Ovary (tissue), 9 donors: ENCODE measurements around the gene NCOR1. TPM values are rescaled to one million over a fixed set of nuclear protein-coding genes. Genes with fewer than 3 reads are reported as not detected.

Experiments
- DNase-seq, 5 donors: peaks; one replicate each; pipeline ENCODE4 v3.0.0-alpha.2; 2019 to 2020
- H3K27ac ChIP-seq, 2 donors: fragments of 200-600 bp; one replicate each; pipeline versions ENCODE4 v1.5.1 to v1.8.0; 2019 to 2022
- H3K27me3 ChIP-seq: fragments of 200-600 bp; one replicate; pipeline ENCODE4 v1.8.0; 2022
- H3K36me3 ChIP-seq: fragments of 200-600 bp; sonication (generic); one replicate; pipeline ENCODE4 v1.5.1; 2019
- H3K4me1 ChIP-seq: one replicate; pipeline ENCODE4 v1.8.1; 2013; ENCODE audit warnings: mild to moderate bottlenecking, moderate library complexity; ENCODE audit not compliant: insufficient read depth
- H3K4me3 ChIP-seq: fragments of 200-600 bp; sonication (generic); one replicate; pipeline ENCODE4 v1.5.1; 2017
- H3K9me3 ChIP-seq, 2 donors: fragments of 200-600 bp in 1 of 2; sonication (generic) in 1 of 2; one replicate each; pipeline versions ENCODE4 v1.5.1 to v1.8.1; 2013 to 2019; ENCODE audit warnings: mild to moderate bottlenecking in 1 of 2, moderate library complexity in 1 of 2
- EP300 ChIP-seq: sonication (generic); formaldehyde crosslinking; IDR thresholded peaks from one replicate; pipeline ENCODE4 v1.6.1; 2017; ENCODE audit warnings: antibody characterized with exemption
- POLR2A ChIP-seq: fragments of 450-650 bp; IDR thresholded peaks from one replicate; pipeline ENCODE4 v1.6.1; 2017; ENCODE audit warnings: antibody characterized with exemption, mild to moderate bottlenecking, moderate library complexity
- WGBS, 3 donors: extraction: QIAGEN DNeasy Blood & Tissue Kit in 1 of 3; methylation state at CpG; one replicate each; pipeline versions ENCODE4 v1.1.5 to v1.1.7; 2013 to 2017; 5-methylcytosine and 5-hydroxymethylcytosine counted together
- intact Hi-C, 4 donors: fragments of 100-400 bp; cut with DNase I; formaldehyde crosslinking; loops; one replicate each; pipeline versions ENCODE4 v1.11.0 to v1.15.1; 2022 to 2023
- polyA plus RNA-seq, 2 donors: library from polyadenylated mRNA; stranded (reverse); fragments of 200-250 nt in 1 of 2; fragments of 350-450 nt in 1 of 2; fragmentation: Illumina TruSeq in 1 of 2; extraction: RNeasy Lipid Tissue Mini Kit (QIAGEN cat#74804) in 1 of 2; gene quantifications; one replicate each; pipeline ENCODE4 v1.2.3, GENCODE V29; 2013 to 2014
- total RNA-seq, 7 donors: library from RNA; depleted of rRNA in 2 of 7; stranded (reverse); fragments of >200 nt in 2 of 7; fragmentation: NEBNext Ultra II Directional in 3 of 7; extraction: Animal tissue kit (Norgen Biotek cat#: 25700) in 3 of 7; gene quantifications; one replicate each; pipeline versions ENCODE4 v1.1.0 to v1.2.4, GENCODE V29; 2016 to 2023
- TF ChIP-seq, protein P1 (sequence below), 3 donors: fragments of 450-650 bp in 2 of 3; fragments of 200-600 bp in 1 of 3; IDR thresholded peaks; one replicate each; pipeline versions ENCODE4 v1.5.1 to v1.8.0; 2016 to 2022; ENCODE audit warnings: antibody characterized with exemption in 3 of 3, mild to moderate bottlenecking in 1 of 3
- donor health status: DM: no; HTN: no; CAD: no; lungs with moderate emphysema.
- donor health status: DM: no; HTN: no; CAD: no.
- donor health status: Bipolar disorder and iron deficiency.
- donor health status: DM: yes; HTN: yes; CAD: no.
- donor health status: DM: no; HTN: no; CAD: no.
- donor health status: DM: yes; HTN: yes; CAD: no.

NCOR1 gene
- total and polyA plus RNA-seq, 9 donors = 32.4 to 142 (median 110) TPM

GRCh38 chr17:16135461-16135860 is 79.9 kb downstream of the NCOR1 start:
- intact Hi-C loops = no loop called here
- WGBS, 3 donors = 91 to 94% (median 94%) methylated on average over 5 of the region's 5 CpGs
- no peak overlapping the region for H3K27ac ChIP-seq
- H3K4me1 ChIP-seq = peaks cover 4% of the 10 kb centered on the region
- no peaks in the 10 kb centered on the region for H3K9me3 ChIP-seq
- no peak overlapping the region for H3K4me3 ChIP-seq
- DNase-seq = no peak
- TF ChIP-seq POLR2A (no peak), EP300 (no peak)
- TF ChIP-seq, protein P1, sequence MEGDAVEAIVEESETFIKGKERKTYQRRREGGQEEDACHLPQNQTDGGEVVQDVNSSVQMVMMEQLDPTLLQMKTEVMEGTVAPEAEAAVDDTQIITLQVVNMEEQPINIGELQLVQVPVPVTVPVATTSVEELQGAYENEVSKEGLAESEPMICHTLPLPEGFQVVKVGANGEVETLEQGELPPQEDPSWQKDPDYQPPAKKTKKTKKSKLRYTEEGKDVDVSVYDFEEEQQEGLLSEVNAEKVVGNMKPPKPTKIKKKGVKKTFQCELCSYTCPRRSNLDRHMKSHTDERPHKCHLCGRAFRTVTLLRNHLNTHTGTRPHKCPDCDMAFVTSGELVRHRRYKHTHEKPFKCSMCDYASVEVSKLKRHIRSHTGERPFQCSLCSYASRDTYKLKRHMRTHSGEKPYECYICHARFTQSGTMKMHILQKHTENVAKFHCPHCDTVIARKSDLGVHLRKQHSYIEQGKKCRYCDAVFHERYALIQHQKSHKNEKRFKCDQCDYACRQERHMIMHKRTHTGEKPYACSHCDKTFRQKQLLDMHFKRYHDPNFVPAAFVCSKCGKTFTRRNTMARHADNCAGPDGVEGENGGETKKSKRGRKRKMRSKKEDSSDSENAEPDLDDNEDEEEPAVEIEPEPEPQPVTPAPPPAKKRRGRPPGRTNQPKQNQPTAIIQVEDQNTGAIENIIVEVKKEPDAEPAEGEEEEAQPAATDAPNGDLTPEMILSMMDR (IDR thresholded peaks at IDR 0.05) = no peak
- no peaks in the 10 kb centered on the region for H3K27me3 ChIP-seq
- no peaks in the 10 kb centered on the region for H3K36me3 ChIP-seq

DNA sequence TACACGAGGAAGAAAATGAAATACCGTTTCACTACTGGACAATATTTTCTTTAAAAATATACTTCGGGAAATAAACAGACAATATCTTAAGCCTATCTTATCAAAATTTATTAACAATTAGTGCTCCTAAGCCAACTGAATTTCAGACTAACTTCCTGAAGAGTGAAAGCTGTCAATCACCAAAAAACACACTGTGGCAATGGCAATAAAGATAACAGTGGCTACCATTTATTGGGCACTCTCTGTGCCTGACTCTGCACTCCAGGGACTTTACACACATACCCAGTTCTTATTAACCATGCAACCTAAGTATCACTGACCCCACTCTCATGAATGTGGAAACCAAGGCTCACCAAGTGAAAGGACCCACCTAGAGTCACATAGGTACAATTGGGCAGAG is 83.7 kb downstream of the NCOR1 start:
- no peak for DNase-seq
- H3K27ac ChIP-seq = no peak overlapping the region
- TF ChIP-seq, protein P1 (IDR thresholded peaks at IDR 0.05) = no peak
- TF ChIP-seq EP300 (no peak), POLR2A (no peak)
- H3K36me3 ChIP-seq = no peaks in the 10 kb centered on the region
- H3K9me3 ChIP-seq = no peaks in the 10 kb centered on the region
- intact Hi-C loops = no loop called here
- no peaks in the 10 kb centered on the region for H3K27me3 ChIP-seq
- no peak overlapping the region for H3K4me3 ChIP-seq
- peaks cover 6% of the 10 kb centered on the region for H3K4me1 ChIP-seq
- WGBS, 3 donors = 66 to 88% (median 71%) methylated on average over 3 of the region's 3 CpGs

- Histone ChIP-seq H3K4me3 (no peak overlapping the region), H3K27ac (no peak overlapping the region), H3K4me1 (peaks cover 6% of the 10 kb centered on the region), H3K36me3 (no peaks in the 10 kb centered on the region), H3K9me3 (no peaks in the 10 kb centered on the region), H3K27me3 (no peaks in the 10 kb centered on the region)
- TF ChIP-seq, protein P1 (IDR thresholded peaks at IDR 0.05) = no peak
- no peak for DNase-seq
- intact Hi-C loops = no loop called here
- WGBS, 3 donors = 84 to 97% (median 90%) methylated on average over 6 of the region's 6 CpGs
Observed at GRCh38 chr17:16129441-16130205, 85.7 kb downstream of the NCOR1 start.

DNA sequence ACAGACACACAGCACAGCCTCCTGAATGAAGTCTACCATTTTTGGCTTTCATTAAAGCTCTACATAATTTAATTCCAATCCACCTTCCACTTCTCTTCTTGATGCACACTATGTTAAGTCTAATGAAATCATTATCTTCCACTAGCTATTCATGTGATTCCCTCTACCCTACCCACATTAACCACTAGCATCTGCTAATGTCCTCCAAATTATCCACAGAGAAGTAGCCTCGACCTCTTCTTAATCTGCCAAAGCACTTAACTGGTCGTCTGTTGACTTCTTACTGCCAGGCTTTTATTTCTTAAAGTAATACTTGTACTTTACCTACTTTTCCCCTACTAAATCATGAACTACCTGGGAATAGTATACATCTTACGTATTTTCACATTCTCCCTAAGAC is 91.8 kb downstream of the NCOR1 start:
- intact Hi-C loops = no loop called here
- DNase-seq = no peak
- H3K4me3 ChIP-seq = no peak overlapping the region
- no peak overlapping the region for H3K27ac ChIP-seq
- no peak for TF ChIP-seq POLR2A
- TF ChIP-seq, protein P1 (IDR thresholded peaks at IDR 0.05) = no peak
- no peak for TF ChIP-seq EP300
- H3K9me3 ChIP-seq = no peaks in the 10 kb centered on the region
- no peaks in the 10 kb centered on the region for H3K36me3 ChIP-seq
- WGBS, 3 donors = 79 to 85% (median 84%) methylated on average over 3 of the region's 3 CpGs
- H3K27me3 ChIP-seq = no peaks in the 10 kb centered on the region
- no peaks in the 10 kb centered on the region for H3K4me1 ChIP-seq
